Measurements from ENCODE around the gene ANKEF1. TPM values are rescaled to one million over a fixed set of nuclear protein-coding genes. Genes with fewer than 3 reads are reported as not detected.

ANKEF1 gene
- polyA plus RNA-seq: 7.7 to 12.4 TPM (median 10.0 TPM) in 3 replicates
- polyA plus RNA-seq (2011; ENCODE audit: low read depth): 11.8 TPM
- polyA plus RNA-seq (2011; cell fraction: cytosol; rRNA removed): 8.0 and 13.6 TPM in 2 replicates
- polyA plus RNA-seq (2011; cell fraction: nucleus; rRNA removed): 9.9 and 10.6 TPM in 2 replicates
- polyA plus RNA-seq (2012; ENCODE audit: low replicate concordance): 5.4 and 11.3 TPM in 2 replicates
- 2.6 to 15.3 TPM (median 7.9 TPM) in 3 replicates for polyA minus RNA-seq
- polyA minus RNA-seq (2011; cell fraction: cytosol; rRNA and poly(A)+ RNA removed): 10.6 TPM
- 7.1 and 13.3 TPM in 2 replicates for polyA minus RNA-seq (2011; cell fraction: nucleus; rRNA and poly(A)+ RNA removed)

GRCh38 chr20:10034717-10035571 lies at the start of gene ANKEF1:
TSS of gene ANKEF1 (plus strand) at chr20:10034987. CDS start at chr20:10038302, 3,315 bp downstream.
- DNase-seq (ENCODE audit: low read depth, low spot score) (peak; percentile 23), FAIRE-seq (peak; percentile 60)

GRCh38 chr20:9985281-9985680 lies 49.5 kb upstream of the ANKEF1 start:
- H4K20me1 ChIP-seq (ENCODE audit: control insufficient read depth, extremely low read depth, insufficient read depth, low read length): no peaks in the 10 kb centered on the region
- H3K9me1 ChIP-seq (ENCODE audit: control insufficient read depth, extremely low read depth, insufficient read depth, low read length): no peaks in the 10 kb centered on the region
- no peak for DNase-seq (ENCODE audit: low read depth, low spot score)
- no peaks in the 10 kb centered on the region for H3K27me3 ChIP-seq (ENCODE audit: control insufficient read depth, extremely low read depth, insufficient read depth, low read length)
- no peak overlapping the region for H3K27ac ChIP-seq (ENCODE audit: control insufficient read depth, insufficient read depth, low read length)
- H3K4me2 ChIP-seq (ENCODE audit: control insufficient read depth, extremely low read depth, insufficient read depth, low read depth, low read length): no peak overlapping the region
- H3K9me3 ChIP-seq (ENCODE audit: control insufficient read depth, low read depth, low read length): no peaks in the 10 kb centered on the region
- FAIRE-seq: no peak
- no peaks in the 10 kb centered on the region for H3K79me2 ChIP-seq (ENCODE audit: control insufficient read depth, insufficient read depth, low read length)
- TF ChIP-seq EZH2 (IDR thresholded peaks at IDR 0.05; ENCODE audit: low read length) (no peak), CTCF (optimal IDR thresholded peaks at IDR 0.05 in 1 of 3, IDR thresholded peaks at IDR 0.05 in 1 of 3, conservative IDR thresholded peaks at IDR 0.05 in 1 of 3; ENCODE audit: extremely low read depth in 1 of 3, insufficient read depth in 2 of 3, low read length in 3 of 3) (no peak)
- H2AFZ ChIP-seq (ENCODE audit: control insufficient read depth, low read length): no peak overlapping the region
- H3K36me3 ChIP-seq (ENCODE audit: control insufficient read depth in 2 of 2, extremely low read depth in 1 of 2, insufficient read depth in 2 of 2, low read length in 2 of 2): no peaks in the 10 kb centered on the region
- no peak overlapping the region for H3K9ac ChIP-seq (ENCODE audit: control insufficient read depth, extremely low read depth, insufficient read depth, low read length)
- H3K4me1 ChIP-seq (ENCODE audit: control insufficient read depth, extremely low read depth, insufficient read depth, low read length): no peaks in the 10 kb centered on the region
- H3K4me3 ChIP-seq (ENCODE audit: control insufficient read depth in 2 of 3, extremely low read depth in 1 of 3, insufficient read depth in 2 of 3, low read depth in 1 of 3, low read length in 3 of 3): no peak overlapping the region
- dilution Hi-C loops (cut with MboI; ENCODE audit: extremely low pct_ligation_motif_present, low sequenced_read_pairs): loop anchor here (25.0 kb wide), 1 partner anchor 102 kb away; no protein-coding TSS in a partner anchor

More at GRCh38 chr20:10034717-10035571, at the start of gene ANKEF1:
- peak within 1 kb of the TSS; percentile 81 for H3K27ac ChIP-seq (ENCODE audit: control insufficient read depth, insufficient read depth, low read length)
- H4K20me1 ChIP-seq (ENCODE audit: control insufficient read depth, extremely low read depth, insufficient read depth, low read length): no peaks in the 10 kb centered on the region
- H3K27me3 ChIP-seq (ENCODE audit: control insufficient read depth, extremely low read depth, insufficient read depth, low read length): no peaks in the 10 kb centered on the region
- H3K79me2 ChIP-seq (ENCODE audit: control insufficient read depth, insufficient read depth, low read length): peaks cover 16% of the 10 kb centered on the region
- peaks cover 0 to 8% of the 10 kb centered on the region in 2 experiments for H3K36me3 ChIP-seq (ENCODE audit: control insufficient read depth in 2 of 2, extremely low read depth in 1 of 2, insufficient read depth in 2 of 2, low read length in 2 of 2)
- peak within 1 kb of the TSS; percentile 80 for H2AFZ ChIP-seq (ENCODE audit: control insufficient read depth, low read length)
- peak within 1 kb of the TSS; percentile 61 to 75 (median 71) for H3K4me3 ChIP-seq (ENCODE audit: control insufficient read depth in 2 of 3, extremely low read depth in 1 of 3, insufficient read depth in 2 of 3, low read depth in 1 of 3, low read length in 3 of 3)
- peak within 1 kb of the TSS; percentile 82 for H3K9ac ChIP-seq (ENCODE audit: control insufficient read depth, extremely low read depth, insufficient read depth, low read length)
- H3K4me2 ChIP-seq (ENCODE audit: control insufficient read depth, extremely low read depth, insufficient read depth, low read depth, low read length): peak within 1 kb of the TSS; percentile 96
- TF ChIP-seq CTCF (optimal IDR thresholded peaks at IDR 0.05 in 1 of 3, IDR thresholded peaks at IDR 0.05 in 1 of 3, conservative IDR thresholded peaks at IDR 0.05 in 1 of 3; ENCODE audit: extremely low read depth in 1 of 3, insufficient read depth in 2 of 3, low read length in 3 of 3) (no peak), EZH2 (IDR thresholded peaks at IDR 0.05; ENCODE audit: low read length) (no peak)
- no peaks in the 10 kb centered on the region for H3K9me3 ChIP-seq (ENCODE audit: control insufficient read depth, low read depth, low read length)
- dilution Hi-C loops (cut with MboI; ENCODE audit: extremely low pct_ligation_motif_present, low sequenced_read_pairs): no loop called here
- peaks cover 10% of the 10 kb centered on the region for H3K4me1 ChIP-seq (ENCODE audit: control insufficient read depth, extremely low read depth, insufficient read depth, low read length)
- no peaks in the 10 kb centered on the region for H3K9me1 ChIP-seq (ENCODE audit: control insufficient read depth, extremely low read depth, insufficient read depth, low read length)

Data from keratinocyte (primary cell).